Breast epithelium (tissue), 3 donors: ENCODE data around the gene FN3K.

Experiments used
- CTCF ChIP-seq, 3 donors: fragments of 450-650 bp; IDR thresholded peaks; one replicate each; pipeline ENCODE4 v1.5.1; 2016 to 2017; ENCODE audit warnings: antibody characterized with exemption in 3 of 3, mild to moderate bottlenecking in 3 of 3, moderate library complexity in 3 of 3
- POLR2A ChIP-seq: fragments of 450-650 bp; IDR thresholded peaks from one replicate; pipeline ENCODE4 v1.6.1; 2016; ENCODE audit warnings: antibody characterized with exemption, mild to moderate bottlenecking, moderate library complexity
- POLR2AphosphoS5 ChIP-seq, 3 donors: sonication (generic); formaldehyde crosslinking; IDR thresholded peaks; one replicate each; pipeline ENCODE4 v1.6.1; 2017; ENCODE audit warnings: antibody characterized with exemption in 3 of 3

- TF ChIP-seq CTCF (IDR thresholded peaks at IDR 0.05) (no peak), POLR2A (no peak), POLR2AphosphoS5 (IDR thresholded peaks at IDR 0.05) (no peak)
Measured at GRCh38 chr17:82687871-82688270, 47.5 kb upstream of the FN3K start.
